ENCODE results near the gene OSTF1.

Gene OSTF1

DNA sequence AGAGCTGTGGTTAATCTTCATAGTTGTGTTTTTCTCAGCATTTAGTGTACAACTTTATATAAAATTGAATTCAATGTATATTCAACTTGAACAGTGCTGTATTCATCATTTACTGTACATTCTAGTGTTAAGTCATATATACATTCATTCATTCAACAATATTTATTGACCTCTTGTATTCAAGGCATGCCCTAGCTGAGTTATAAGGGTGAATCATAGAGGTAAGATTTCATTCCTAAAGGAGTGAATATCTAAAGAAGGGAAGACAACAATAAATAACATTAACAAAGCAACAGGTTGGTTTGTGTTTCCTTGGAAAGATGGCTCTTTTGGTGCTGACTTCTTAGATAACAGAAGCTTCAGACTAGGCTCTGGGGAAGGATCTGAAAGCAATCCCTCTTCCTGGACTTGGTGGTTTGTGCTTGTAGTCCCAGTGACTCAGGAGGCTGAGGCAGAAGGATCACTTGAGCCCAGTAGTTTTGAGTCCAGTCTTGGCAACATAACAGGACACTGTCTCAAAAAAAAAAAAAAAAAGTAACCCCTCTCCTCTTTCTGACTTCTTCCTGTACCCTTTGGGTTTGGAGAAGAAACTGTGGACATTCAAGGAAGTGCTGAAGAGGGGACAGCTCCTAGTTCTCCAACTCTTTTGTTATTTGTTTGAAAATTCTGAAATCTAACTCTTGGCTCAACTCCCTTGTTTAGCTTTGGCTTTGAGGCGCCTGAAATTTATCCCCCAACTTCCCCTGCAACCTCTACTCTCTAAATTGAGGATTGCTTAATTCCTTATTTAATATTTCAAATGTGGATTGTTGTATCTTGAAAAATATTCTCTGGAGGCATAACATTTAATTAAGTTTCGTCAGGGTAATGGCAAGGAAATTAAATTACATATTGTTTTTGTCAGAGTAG is 80.2 kb downstream of the OSTF1 start:
- DNase-seq: no peak

DNA sequence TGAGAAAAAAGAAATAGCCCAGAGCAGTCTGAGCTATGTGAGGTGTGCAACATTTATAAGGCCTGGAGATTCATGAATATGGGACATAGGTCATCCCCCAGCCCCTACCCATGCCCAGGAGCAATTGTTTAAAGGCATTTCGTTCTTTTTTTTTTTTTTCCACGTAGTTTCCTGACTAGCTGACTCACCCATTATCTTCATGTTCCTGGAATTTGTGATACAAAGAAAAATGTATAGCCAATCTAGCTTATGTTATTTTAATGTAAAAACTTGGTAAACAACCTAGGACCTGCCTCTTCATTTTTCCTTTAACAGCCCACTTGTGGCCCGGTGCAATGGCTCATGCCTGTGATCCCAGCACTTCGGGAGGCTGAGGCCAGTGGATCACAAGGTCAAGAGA is 81.3 kb downstream of the OSTF1 start:
- no peak for DNase-seq

DNA sequence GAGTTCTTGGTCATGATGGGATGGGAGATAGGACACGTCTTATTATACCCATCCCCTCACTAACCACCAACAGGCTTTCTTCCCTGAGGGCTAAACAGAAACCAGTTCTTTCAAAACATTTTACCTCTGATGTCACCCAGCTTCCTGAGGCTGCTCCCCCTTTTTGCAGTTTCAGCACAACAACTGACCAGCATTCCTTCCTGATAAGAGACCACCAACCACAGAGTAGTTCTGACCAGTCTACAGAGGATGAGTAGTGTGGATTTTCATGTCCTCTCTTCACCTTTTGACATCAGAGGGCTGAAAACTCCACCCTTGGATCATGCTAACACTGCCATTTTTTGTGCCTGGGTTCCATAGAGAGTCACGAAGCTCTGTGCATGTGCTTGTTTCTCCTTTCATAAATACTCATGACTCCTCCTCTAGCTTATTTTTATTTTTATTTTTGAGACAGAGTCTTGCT is 82.6 kb downstream of the OSTF1 start:
- DNase-seq: no peak

DNA sequence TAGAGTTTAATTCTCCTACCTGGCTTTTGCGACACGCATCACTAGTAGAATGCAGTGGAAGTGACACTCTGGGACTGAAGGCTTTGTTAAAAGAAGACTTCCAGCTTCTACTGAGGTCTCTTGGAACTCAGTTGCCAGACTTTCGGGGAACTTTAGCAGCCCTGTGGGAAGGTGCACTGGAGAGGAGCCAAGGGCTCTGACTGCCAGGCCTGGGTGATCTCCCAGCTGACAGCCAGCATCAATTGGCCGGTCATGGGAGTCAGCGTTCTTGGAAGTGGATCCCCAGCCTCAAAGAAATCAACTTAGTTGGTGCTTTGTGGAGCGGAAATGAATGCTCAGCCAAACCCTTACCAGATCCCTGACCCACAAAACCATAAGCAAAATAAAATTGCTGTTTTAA is 87.1 kb downstream of the OSTF1 start:
- no peak for DNase-seq

DNA sequence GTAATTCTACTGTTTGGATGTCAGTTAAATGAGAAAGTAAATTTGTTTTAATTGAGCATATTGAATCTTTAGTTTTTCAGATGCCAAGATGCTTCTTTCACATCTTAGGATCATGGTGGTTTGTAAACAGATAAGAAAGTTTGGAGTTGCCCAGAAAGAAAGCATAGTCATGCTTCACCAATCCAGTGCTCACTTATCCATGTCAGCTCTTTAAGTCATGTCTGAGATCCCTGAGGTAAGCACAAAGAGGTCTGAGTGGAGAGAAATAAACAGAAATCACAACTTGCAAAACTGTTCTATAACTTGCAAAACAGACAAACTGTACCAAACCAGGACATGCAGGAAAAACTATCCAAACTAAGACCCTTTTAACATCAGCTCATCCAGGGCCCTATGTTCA is 87.7 kb downstream of the OSTF1 start:
- no peak for DNase-seq

DNA sequence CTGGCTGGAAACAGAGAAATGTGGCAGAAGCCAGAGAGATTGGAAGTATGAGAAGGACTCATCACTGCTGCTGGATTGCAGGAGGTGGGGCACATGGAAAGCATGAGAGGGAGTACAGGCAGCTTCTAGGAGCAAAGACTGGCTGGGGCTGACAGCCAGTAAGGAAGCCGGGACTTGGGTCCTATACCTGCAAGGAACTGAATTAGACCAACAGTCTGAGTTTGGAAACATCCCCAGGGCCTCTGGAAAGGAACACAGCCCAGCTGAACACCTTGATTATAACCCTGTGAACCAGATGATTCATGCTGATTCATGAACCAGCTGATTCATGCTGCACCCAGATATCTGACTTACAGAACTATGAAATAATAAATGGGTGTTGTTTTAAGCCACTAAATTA is 93.4 kb downstream of the OSTF1 start:
- DNase-seq: no peak

DNA sequence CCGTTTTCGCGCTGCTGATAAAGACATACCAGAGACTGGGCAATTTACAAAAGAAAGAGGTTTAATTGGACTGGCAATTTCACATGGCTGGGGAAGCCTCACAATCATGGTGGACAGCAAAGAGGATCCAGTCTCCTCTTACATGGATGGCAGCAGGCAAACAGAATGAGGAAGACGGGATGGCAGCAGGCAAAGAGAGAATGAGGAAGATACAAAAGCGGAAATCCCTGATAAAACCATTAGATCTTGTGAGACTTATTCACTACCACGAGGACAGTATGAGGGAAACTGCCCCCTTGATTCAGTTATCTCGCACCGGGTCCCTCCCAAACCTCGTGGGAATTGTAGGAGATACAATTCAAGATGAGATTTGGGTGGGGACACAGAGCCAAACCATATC is 95.0 kb downstream of the OSTF1 start:
- DNase-seq: no peak

DNA sequence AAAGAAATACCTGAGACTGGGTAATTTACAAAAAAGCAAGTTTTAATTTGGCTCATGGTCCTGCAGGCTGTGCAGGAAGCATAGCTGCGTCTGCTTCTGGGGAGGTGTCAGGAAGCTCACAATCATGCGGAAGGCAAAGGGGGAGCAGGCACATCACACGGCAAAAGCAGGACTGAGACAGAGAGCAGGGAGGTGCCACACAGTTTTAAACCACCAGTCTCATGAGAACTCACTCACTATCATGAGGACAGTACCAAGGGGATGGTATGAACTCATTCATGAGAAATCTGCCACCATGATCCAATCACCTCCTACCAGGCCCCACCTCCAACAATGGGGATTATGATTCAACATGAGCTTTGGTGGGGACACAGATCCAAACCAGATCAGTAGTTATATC is 96.2 kb downstream of the OSTF1 start:
- DNase-seq: no peak

DNA sequence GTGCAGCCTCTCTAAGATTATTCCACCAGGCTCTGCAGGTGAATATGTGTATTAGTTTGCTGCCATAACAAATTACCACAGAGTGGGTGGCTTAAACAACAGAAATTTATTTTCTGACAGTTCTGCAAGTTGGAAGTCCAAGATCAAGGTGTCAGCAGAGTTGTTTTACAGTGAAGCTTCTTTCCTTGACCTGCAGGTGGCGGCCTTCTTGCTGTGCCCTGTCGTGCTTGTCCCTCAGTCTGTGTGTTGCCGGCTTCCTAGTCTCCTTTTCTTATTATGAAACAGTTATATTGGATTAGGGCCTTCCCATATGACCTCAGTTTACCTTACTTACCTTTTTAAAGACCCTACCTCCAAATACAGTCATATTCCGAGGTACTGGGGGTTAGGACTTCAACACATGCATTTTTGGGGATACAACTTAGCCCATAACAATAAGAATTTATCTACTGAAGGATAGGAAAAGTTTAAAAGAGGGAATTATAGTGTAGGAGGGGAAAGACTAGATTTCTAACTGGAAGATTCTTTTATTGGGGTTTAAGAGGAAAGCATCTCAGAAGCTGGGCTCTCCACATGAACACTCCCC is 97.4 kb downstream of the OSTF1 start:
- DNase-seq: peak in 1 of 4 experiments; percentile 29

DNA sequence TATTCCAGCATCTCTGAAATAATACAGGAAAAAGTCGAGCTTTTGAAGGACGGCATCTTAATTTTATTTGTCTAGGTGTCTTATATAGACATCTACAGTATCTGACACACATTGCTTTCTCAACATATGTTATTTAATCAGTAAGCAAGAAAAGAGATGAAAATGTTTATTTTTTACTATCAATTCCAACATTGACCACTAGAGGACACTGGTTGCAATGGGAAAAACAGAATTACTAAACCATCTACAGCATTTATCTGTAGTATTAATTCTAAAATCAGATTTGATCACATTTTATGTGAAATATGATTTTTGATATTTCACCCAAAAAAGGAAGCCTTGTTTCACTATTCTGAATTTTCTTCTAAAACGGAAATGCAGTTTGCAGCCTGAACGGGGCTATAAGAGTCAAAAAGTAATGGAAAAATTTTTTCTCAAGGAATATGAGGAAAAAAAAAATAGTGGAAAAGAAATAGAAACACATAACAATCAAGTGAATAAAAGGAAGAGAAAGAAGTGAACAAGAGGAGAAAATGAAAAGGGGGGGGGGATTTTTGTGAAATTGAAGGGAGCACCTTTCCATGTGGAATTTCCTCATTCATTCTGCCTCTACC is 98.6 kb downstream of the OSTF1 start:
- DNase-seq: no peak

DNA sequence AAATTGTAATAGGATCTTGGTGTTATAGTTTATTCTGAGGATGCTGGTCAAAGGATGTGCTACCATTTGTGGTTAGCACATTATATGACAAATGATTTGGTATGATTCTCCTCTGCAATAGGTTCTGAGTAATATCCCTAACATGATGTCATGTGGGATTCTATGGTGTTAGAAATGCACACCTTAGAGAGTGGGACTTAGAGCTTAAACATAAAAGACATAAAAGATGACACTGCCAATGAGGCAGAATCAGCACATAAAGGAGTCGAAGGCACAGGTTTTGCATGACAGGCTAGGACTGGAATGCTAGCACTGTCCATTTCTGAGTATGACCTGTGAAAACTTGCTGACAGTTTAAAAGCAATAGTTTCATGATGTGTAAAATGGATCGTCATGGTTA is 100.4 kb downstream of the OSTF1 start:
- DNase-seq: no peak

DNA sequence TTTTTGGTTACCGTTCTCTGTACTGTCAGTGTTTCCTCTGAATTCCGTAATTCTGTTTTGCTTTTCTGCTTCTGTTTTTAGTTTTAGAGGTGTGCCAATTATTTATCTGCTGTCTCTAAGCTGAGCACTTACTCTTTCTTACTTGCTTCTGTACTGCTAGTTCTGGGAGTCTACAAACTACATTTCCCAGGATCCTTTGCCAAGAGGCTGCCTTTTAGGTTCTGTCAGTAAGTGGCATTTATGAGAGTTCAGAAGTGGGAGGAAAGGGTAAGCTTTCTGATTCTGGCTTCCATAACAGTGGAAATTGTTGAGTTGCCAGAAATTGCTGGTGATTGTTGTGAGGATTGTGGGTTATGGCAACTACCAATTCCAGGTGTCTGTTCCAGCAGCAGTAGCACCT is 102.4 kb downstream of the OSTF1 start:
- DNase-seq: no peak
